PFSK-1 (cell line): ENCODE data around the gene NFIA.

Source experiments
- POLR2AphosphoS5 ChIP-seq: IDR thresholded peaks from 2 replicates; pipeline ENCODE4 v1.6.1; 2012; ENCODE audit warnings: low read depth, mild to moderate bottlenecking, control low read depth, low read length, moderate library complexity
- SIN3A ChIP-seq: IDR thresholded peaks from 2 replicates; pipeline ENCODE4 v1.6.1; 2012; ENCODE audit warnings: mild to moderate bottlenecking, low read length, moderate library complexity, borderline replicate concordance; ENCODE audit not compliant: insufficient read depth
- TAF1 ChIP-seq: IDR thresholded peaks from 2 replicates; pipeline ENCODE4 v1.6.1; 2012; ENCODE audit warnings: low read length, control low read depth, borderline replicate concordance; ENCODE audit not compliant: insufficient read depth

GRCh38 chr1:61435226-61435625, 352.9 kb downstream of the NFIA start:
- TF ChIP-seq TAF1 (no peak), POLR2AphosphoS5 (no peak), SIN3A (no peak)
